Measurements from ENCODE around the gene BIK.

GRCh38 chr22:43118953-43119458, 8.5 kb downstream of the BIK start:
- no peak for TF ChIP-seq CTCF (IDR thresholded peaks at IDR 0.05)
- no peak for TF ChIP-seq POLR2AphosphoS5 (IDR thresholded peaks at IDR 0.05; ENCODE audit: insufficient read depth in 1 of 2, low read depth in 1 of 2)

Measured in vagina (tissue), 2 donors.